Testis (tissue), 2 donors: ENCODE results near the gene SKP1.

Experiments
- CTCF ChIP-seq, 3 experiments: fragments of 450-650 bp in 2 of 3; fragments of 200-600 bp in 1 of 3; sonication (generic) in 1 of 3; IDR thresholded peaks; one replicate each; pipeline ENCODE4 v1.5.1; 2016 to 2019; ENCODE audit warnings: antibody characterized with exemption in 3 of 3, mild to moderate bottlenecking in 2 of 3, moderate library complexity in 1 of 3
- POLR2A ChIP-seq: fragments of 450-650 bp; IDR thresholded peaks from one replicate; pipeline ENCODE4 v1.6.1; 2017; ENCODE audit warnings: antibody characterized with exemption, mild to moderate bottlenecking, moderate library complexity

GRCh38 chr5:134174841-134175839 lies 1.6 kb downstream of the SKP1 start:
- TF ChIP-seq CTCF (IDR thresholded peaks at IDR 0.05) (no peak), POLR2A (no peak)
